HG03460 (cell line): Measurements from ENCODE around the gene DDA1.

Experiments
- ATAC-seq: cut with Tn5 transposase; IDR thresholded peaks from one replicate; pipeline ENCODE4 v1.9.1; 2021; ENCODE audit not compliant: unreplicated experiment

DDA1 gene

DNA sequence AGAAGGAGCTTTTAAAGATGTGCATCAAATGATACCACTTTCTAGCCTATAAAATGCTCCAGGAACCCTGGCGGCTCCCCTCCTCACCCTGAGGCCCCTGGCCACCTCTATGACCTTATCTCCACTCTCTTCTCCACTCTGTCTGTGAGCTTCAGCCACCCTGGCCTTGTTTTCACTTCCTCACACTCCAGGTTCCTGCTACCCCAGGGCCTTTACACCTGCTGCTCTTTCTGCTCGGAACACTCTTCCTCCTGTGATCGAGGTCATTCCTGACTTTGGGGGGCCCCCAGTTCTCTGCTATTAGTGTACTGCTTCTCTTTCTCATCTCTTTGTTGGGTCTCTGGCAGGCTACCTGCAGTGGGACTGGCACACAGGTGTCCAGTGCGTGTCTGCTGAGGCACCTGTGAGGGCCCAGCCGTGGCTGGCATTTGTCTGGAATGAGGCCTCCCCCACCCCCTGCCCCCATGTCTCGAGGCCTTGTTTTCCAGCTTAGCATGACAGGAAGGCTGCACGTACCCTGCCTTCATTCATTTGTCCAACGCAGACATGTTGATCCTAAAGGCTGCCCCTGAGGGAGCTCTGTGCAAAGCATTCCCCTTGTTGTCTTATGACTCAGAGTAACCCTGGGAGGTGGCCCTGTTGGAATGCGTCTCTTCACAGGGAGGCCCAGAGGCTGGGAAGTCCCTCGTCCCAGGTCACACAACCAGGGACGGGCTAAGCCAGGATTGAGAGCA, 2.3 kb downstream of the DDA1 start:
- ATAC-seq, result no peak

DNA sequence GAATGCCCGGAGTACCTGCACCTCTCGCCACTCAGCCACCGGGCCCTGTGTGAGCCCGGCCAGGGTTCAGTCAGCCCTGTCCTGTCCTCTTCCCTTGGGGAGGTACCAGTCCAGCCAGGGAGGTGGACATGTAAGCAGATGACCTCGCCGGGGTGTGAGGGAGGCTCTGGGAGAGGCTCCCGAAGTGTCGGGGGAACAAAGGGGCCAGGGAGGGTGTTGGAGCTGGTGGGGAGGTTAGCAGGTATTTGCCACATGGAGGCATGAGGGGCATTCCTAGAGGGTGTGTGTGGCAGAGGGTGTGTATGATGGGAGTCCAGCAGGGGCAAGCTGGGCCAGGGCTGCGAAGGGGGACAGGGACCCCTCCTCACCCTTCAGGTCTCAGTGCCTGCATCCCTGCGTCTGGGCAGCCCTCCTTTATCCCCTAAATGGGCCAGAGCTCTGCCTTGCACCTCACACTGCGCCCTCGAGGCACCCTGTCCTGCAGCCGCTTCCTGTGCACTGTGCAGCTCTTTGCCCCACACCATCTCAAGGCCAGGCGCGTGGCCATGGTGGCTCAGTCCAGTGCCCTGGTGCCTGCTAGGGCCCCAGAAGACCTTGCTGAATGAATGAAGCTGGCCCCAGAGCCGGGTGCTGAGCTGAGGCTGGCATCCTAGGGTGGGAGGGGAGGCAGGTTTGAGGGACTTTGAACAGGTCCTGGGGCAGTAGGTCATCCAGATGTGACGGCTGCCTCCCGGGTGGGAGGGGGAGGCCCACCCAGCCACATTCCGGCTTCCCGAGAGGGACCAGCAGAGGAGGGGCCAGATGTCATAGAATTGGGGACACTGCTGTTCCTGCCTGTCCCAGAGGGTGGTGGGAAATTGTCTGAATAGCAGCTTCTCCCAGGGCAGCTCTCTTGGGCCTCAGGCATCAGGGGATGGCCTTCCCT, 3.1 kb downstream of the DDA1 start:
- ATAC-seq, result no peak

DNA sequence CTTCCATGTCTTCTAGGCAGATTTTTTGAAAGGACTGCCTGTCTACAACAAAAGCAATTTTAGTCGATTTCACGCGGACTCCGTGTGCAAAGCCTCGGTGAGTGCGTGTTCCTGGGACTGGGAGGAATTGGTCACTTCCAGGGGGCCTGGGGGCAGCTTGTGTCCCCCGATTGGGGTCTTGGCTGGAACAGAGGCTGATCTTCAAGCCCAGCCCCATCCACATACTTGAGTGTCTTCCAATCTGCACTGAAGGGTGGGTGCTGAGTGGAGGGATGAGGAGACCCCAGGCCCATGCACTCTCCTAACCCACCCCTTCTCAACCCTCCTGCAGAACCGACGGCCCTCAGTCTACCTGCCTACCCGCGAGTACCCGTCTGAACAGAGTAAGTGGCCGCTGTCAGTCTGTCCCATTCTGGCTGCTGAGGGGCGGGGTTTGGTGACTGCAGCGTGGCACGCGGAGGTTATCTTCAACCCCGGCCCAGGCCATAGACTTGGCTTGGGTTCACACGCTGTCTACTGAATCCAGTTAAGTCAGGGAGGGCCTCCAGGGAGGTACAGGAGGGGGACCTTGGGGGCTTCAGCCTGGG, 4.7 kb downstream of the DDA1 start:
- no peak for ATAC-seq

DNA sequence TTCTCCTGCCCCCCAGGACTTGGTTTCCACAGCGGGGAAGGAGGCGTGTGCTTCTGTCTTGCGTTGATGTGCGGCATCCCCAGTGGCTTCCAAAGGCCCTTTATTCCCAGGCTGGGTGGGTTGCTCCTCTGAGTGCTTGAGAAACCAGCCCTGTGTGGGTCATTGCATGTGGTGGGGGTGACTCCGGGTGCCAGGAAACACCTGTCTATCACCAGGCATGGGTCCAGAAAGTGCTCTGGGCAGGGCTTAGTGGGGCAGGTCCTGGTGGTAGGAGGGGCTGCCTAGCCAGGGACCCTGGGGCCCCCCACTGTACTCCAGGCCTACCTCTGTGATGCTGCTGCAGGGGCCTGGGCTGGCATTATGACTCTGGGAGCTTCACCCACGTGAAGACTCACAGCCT, 9.6 kb downstream of the DDA1 start:
- no peak for ATAC-seq

DNA sequence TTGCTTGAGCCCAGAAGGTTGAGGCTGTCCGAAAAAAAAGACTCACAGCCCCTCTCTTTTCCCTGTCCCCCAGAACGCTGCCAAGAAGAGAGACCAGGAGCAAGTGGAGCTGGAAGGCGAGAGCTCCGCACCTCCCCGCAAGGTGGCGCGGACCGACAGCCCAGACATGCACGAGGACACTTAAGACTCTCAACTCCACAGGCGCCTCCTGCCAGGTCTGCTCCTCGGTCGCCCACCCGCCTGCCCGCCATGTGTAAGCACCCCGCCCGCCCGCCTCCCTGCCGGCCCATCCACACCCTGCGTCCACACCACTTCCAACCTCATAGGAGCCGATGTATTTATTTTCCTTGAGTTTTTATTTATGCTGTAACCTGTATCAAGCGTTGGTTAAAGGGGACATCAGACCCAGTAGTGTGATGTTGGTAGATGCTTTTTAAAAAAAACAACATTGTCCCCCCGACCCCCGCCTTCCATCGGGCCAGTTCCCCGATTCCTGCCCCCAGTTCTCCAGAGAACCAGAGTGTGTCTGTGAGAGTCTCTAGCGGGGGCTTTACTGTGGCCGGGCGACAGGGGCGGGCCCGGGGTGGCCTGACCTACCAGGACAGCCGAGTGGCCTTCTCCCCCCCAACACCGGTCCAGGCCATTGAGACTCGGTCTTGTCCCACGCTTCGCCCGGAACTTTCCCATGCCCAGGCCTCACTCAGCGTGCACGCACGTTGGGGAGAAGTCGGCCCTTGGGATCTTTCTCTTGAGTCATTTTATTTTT, 10.3 kb downstream of the DDA1 start:
- ATAC-seq, result no peak

DNA sequence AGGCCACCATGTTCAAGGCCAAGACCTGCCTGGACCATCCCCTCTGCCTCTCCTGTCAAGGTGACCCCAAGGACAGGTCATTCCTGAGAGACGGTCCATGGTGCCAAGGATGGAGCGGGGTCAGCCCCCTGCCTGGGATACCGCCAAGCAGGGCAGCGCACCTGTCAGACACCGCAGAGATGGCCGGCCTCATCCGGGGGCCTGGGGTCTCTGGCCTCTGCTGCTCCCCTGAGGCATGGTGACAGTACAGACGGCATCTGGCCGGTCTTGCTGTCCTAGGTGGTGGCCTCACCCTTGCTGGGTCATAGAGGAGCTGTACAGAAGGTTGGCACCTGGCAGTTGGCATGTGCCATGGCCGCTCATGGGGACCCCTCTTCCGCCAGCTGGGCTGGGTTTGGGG, 11.1 kb downstream of the DDA1 start:
- ATAC-seq, result no peak

DNA sequence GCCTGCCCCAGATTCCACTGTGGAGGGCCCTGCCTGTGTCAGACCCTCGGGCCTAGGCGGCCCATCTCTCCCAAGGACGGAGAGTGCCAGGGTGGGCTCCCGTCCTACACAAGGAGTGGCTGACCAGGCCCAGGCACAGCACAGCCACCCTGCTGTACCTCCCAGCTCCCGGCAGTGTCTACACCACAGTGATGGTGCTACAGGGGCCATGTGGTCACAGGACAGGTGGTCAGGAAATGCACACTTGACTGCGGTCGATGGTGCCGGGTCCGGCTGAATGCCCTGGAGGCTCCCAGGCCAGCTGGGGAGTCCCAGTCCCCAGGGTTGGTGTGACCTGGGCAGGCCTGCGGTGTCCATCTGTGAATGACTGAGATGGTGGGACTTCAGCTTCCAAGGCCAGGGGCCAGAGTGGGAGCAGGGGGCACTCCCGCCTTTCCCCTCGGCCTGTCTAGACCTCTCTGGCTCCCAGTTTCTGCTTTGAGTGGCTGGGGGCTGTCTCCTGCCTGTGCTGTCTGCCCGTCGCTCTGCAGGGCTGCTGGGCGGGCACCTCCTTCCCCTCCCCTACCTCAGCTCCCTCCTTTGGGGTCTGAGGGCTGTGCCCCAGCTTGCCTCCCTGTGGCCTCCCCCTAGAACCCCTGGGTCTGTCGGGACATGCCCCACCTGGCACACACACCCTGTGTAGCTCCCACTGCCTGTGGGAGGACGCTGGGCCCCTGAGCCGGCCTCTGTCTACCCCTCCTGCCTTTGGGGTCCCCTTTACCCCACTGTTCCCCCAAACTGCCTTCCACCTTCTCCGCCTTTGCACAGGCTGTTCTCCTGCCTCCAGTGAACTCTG, 12.5 kb downstream of the DDA1 start:
- ATAC-seq, result no peak

DNA sequence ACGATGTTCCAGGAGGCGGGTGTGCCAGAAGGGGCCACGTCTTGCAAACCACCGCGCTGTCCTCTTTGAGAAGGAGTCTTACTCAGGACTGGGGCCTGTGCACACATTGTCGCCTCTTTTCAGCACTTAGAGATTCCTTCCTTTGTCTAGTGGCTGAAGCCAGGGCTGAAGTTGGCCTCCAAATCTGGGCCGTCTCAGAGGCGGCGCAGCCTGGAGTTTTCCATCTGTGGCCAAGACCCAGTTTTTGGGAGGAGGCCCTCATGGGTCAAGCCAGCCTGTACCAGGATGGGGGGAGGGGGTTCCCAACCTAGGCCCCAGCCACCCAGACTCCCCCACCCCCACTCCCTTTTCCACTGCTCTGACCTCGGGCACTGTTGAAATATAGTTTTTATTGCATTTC, 13.5 kb downstream of the DDA1 start:
- no peak for ATAC-seq

DNA sequence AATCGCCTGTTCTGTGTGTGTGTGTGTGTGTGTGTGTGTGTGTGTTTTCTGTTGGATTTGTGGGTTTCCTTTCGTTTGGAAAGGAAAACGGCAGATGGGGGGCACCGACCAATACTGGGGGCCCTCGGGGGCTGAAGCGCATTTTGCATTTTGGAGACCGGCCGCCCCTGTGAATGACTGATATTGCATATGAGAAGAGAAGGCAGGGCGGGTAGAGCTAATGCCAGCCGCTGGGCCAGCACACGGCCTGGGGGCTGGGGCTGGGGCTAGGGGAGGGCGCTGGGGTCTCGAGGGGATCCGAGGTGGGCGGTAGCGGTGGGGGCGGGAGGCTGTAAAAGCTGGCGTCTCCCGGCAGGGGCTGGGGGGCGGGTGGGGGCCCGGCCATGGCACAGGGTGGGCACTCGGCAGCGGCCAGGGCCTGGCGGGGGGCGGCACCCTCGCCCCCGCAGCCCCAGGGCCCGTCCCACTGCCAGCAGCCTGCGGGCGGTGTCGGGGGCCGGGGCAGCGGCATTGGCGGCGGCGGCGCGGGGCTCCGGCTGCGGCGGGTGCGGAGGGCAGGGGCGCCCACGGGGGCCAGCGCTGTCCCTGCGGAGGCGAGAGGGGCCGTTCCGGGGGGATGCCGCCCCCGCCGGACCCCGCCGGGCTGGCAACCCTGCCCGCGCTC, 14.1 kb downstream of the DDA1 start:
- no peak for ATAC-seq

DNA sequence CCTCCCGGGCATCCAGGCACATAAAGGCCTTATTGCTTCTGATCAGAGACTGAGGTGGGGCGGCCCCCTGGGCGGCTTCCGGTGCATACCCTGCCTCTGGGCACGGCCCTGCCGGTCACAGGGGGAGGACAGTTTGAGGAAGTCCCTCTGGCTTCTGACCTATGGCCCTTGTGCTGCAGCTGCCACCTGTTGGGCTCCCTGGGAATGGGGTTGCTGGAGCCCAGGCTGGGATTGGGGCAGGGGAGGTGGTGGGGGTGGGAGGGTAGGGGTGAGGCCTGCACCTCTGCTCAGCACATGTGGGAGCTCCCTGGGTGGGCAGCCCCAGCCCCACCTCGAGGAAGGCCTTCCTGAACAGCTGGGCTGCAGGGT, 14.6 kb downstream of the DDA1 start:
- ATAC-seq, result no peak

DNA sequence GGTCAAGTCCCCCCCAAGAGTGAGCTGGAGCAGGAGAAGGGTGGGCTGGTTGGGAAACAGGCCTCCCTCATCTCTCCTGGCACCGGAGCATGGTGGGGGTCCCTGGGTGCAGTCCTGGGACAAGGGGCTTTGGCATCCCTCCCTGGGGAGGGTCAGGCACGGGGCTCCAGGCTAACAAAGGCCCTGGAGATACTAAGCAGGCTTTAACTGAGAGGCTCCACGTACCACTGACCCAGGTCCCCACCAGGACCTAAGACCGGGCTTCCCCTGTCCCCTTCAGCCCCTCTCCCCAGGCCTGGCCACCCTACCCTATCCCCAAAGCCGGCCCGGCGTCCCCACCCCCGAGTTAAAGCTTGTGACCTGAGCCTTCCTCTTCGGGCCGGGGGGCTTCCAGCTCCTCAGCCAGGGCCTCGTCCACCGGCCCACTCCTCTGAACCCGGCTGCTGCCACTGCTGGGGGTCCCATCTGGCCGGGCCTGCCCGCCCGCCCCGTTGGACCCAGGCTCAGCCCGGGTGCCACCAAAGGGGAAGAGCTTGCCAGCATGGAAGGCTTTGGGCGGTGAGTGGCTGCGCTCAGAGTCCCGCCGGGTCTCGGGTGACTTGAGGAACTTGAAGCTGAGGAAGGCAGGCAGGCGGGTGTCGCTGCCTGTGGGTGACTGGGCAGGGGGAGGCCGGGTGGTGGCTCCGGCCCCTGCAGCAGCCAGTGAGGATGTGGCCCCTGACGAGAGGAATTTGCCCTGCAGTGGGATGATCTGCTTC, 15.2 kb downstream of the DDA1 start:
- no peak for ATAC-seq

DNA sequence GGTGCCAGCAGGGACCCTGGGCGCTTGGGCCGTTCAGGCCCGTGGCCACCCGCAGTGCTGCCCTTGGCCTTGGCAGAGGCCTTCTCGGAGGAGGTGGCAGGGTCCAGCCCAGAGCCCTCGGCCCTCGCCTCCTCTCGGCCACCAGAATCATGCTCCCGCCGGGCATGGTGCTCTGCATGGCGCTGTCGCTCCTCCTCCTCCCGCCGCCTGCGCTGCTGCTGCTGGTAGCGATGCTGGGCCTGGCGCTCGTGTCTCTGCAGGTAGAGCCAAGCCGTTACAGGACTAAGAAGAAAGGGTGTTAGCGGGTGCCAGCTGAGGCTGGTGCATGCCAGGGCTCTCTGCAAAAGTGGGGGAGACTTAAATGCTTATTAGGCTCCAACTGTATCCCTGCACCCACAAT, 15.8 kb downstream of the DDA1 start:
- no peak for ATAC-seq

DNA sequence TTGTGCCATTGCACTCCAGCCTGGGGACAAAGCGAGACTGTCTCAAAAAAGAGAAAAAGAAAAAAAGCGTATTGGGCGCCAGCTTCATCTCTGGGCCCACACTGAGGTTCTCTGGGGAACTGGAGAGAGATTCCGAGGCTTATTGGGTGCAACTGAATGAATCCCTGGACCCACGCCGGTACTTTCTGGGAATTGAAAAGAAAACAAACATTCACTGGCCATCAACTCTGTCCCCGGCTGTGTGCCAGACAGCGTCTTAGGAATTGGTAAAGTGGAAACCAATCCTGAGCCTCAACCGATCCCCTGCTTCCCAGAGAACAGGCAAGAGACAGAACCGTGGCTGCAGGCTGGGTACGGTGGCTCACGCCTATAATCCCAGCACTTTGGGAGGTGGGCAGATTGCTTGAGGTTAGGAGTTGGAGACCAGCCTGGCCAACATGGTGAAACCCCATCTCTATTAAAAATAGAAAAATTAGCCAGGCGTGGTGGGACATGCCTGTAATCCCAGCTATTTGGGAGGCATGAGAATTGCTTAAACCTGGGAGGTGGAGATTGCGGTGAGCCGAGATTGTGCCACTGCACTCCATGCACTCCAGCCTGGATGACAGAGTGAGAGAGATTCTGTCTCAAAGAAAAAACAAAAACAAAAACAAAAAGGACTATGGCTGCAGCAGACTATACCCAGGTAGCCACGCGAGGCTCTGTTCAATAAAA, 16.7 kb downstream of the DDA1 start:
- no peak for ATAC-seq

DNA sequence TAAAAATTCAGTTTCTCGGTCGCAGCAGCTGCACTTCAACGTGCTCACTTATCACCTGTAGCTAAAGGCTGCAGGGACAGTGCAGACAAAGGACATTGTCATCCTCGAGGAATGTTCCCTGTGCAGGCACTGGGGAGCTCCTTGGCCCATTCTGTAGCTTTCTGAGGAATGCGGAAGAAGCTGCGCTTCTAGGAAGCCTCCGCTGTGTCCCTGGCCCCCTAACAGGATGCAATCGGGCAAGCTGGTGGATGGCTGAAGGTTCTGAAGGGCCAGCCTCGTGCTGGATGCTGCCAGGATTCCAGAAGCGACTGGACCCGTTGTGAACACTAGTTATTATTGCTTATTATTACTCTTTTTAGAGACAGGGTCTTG, 17.2 kb downstream of the DDA1 start:
- ATAC-seq, result no peak

DNA sequence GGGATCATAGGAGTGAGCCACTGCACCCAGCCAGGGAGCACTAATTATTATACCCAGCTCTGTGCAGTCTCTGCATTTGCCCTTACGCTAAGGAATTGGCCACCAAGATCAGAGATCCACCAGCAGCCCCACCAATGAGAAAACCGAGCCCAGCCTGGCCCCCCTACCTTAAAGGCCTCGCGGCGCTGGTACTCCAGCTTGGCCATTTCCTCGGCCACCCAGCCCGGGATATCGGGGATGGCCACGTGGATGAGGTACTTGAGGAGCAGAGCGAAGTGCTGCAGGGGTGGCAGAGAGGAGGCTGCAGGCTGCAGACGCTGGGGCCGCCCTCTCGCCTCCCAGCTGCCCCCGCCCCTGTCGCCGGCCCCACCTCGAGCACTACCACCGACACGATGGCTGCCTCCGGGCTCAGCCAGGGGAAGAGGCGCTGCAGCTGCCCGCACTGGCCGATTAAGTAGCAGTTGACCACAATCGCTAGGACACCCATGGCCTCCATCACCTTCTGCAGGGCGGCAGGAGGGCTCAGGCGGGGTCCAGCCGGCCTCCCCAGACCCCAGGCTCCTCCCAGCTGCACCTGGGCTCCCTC, 17.8 kb downstream of the DDA1 start:
- ATAC-seq, result no peak

DNA sequence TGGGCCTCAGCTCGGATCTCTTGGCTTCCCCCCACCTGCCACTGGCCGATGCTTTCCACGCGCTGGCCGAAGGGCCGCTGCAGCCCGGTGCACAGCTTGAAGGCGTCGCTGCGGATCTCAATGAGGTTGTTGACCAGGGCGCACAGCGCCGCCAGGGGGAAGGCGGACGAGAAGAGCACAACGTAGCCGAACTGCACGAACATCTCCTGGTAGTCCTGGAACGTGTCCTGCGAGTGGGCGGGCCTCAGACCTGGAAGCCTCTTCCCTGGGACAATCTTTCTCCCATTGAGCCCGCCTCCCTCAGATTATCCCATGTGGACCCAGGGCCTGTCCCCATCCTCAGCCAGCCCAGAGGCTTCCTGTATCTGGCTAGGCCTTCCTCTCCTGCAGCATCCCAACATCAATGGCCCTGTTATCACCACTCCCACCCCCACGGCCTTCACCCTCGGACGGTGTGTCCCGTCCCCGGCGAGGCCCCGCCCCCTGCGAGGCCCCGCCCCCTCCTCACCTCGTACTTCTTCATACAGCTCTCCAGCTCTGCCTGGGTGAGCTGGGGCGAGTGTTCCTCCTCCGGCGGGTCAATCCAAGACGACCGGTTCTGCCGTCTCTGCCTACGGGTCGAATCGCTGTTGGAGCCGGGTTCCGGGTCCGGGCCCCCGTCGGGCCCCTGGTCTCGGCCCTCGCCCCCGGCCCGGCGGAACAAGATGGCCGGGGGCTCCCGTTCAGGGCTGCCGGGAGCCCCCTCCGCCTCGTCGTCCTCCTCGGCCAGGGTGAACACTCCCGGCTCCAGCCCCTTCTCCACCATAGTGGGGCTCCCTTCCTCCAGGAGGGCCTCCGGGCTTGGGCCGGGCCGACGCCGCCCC, 18.5 kb downstream of the DDA1 start:
- ATAC-seq, result no peak
